GM12878 (cell line): ENCODE data around the gene FAM78A. TPM values are rescaled to one million over a fixed set of nuclear protein-coding genes. Genes with fewer than 3 reads are reported as not detected.

ENCODE experiments used
- ATAC-seq: fragments of 200-7000 bp; cut with Tn5 transposase; 3 replicates; pipeline ENCODE4 v1.9.1; 2020; ENCODE audit warnings: mild to moderate bottlenecking, moderate library complexity
- BruUV-seq: library from RNA; stranded (reverse); fragments of 400-500 nt; replicated peaks from 2 replicates; lab custom pipeline; 2021; lab: Mats Ljungman, UMichigan
- CTCF ChIA-PET: fragments of 300-600 bp; sonication (Branson Sonifier 250); formaldehyde crosslinking; extraction: SDS; loops from one replicate; lab custom pipeline; 2021; ENCODE audit warnings: inconsistent platforms; lab: Yijun Ruan, JAX
- POLR2A ChIA-PET: fragments of 350-600 bp; formaldehyde crosslinking; extraction: SDS; loops from one replicate; lab custom pipeline; 2021; ENCODE audit warnings: inconsistent platforms; lab: Charles Lee
- RAD21 ChIA-PET: fragments of 300-600 bp; sonication (Branson Sonifier 250); formaldehyde crosslinking; loops from one replicate; lab custom pipeline; 2023; ENCODE audit warnings: antibody characterized with exemption; ENCODE audit not compliant: unreplicated experiment; lab: Charles Lee
- SMC1A ChIA-PET: fragments of 300-600 bp; sonication (Branson Sonifier 250); formaldehyde crosslinking; loops from one replicate; lab custom pipeline; 2023; ENCODE audit not compliant: unreplicated experiment, uncharacterized antibody; lab: Charles Lee
- DNase-seq: peaks from one replicate; pipeline ENCODE4 v3.0.0-alpha.2; 2011; ENCODE audit warnings: low read depth, low spot score
- FAIRE-seq: peaks from 3 replicates; lab custom pipeline; 2011; peaks lifted over from hg19 to GRCh38; lab: Jason Lieb, UNC
- H2AFZ ChIP-seq: 2 replicates; pipeline ENCODE4 v1.6.0; 2011; ENCODE audit warnings: low read depth, low read length, control low read depth; ENCODE audit not compliant: control insufficient read depth
- H3K27ac ChIP-seq: 2 replicates; pipeline ENCODE4 v1.5.1; 2011; ENCODE audit warnings: control low read depth; ENCODE audit not compliant: control insufficient read depth, insufficient read depth
- H3K27me3 ChIP-seq, 2 experiments: replicated peaks in 1 of 2; 2 replicates each; pipeline versions ENCODE4 v1.6.0 to v1.6.1; 2011; ENCODE audit warnings: low read length in 1 of 2; ENCODE audit not compliant: control insufficient read depth in 2 of 2, insufficient read depth in 2 of 2
- H3K36me3 ChIP-seq, 2 experiments: 2 replicates each; pipeline ENCODE4 v1.5.1; 2011; ENCODE audit warnings: low read length in 1 of 2; ENCODE audit not compliant: control insufficient read depth in 2 of 2, insufficient read depth in 2 of 2
- H3K4me1 ChIP-seq: 2 replicates; pipeline ENCODE4 v1.6.1; 2011; ENCODE audit warnings: mild to moderate bottlenecking, low read length, moderate library complexity, mixed read lengths; ENCODE audit not compliant: control insufficient read depth, insufficient read depth
- H3K4me2 ChIP-seq: 2 replicates; pipeline ENCODE4 v1.6.0; 2011; ENCODE audit warnings: control low read depth; ENCODE audit not compliant: control insufficient read depth, insufficient read depth
- H3K4me3 ChIP-seq: fragments of 200-600 bp; sonication (generic); 2 replicates; pipeline ENCODE4 v1.5.1; 2016
- H3K79me2 ChIP-seq: 2 replicates; pipeline ENCODE4 v1.6.0; 2011; ENCODE audit warnings: low read length; ENCODE audit not compliant: control insufficient read depth, insufficient read depth
- H3K9ac ChIP-seq: 2 replicates; pipeline ENCODE4 v1.8.0; 2011; ENCODE audit warnings: low read length, control low read depth, mixed read lengths; ENCODE audit not compliant: control insufficient read depth, insufficient read depth
- H3K9me3 ChIP-seq: replicated peaks from 3 replicates; pipeline ENCODE4 v1.5.1; 2011; ENCODE audit warnings: mild to moderate bottlenecking, low read length; ENCODE audit not compliant: control insufficient read depth, insufficient read depth
- H4K20me1 ChIP-seq: 2 replicates; pipeline ENCODE4 v1.6.0; 2011; ENCODE audit not compliant: control insufficient read depth, insufficient read depth
- CUX1 ChIP-seq: IDR thresholded peaks from 2 replicates; pipeline ENCODE4 v1.6.1; 2012; ENCODE audit warnings: improper control_type of control experiment, low read depth, low read length; ENCODE audit not compliant: insufficient replicate concordance
- EP300 ChIP-seq, 2 experiments: fragments of 150-350 bp in 1 of 2; IDR thresholded peaks; 2 replicates each; pipeline ENCODE4 v1.6.1; 2011 to 2012; ENCODE audit warnings: low read depth in 2 of 2, low read length in 2 of 2, borderline replicate concordance in 1 of 2, improper control_type of control experiment in 1 of 2, inconsistent platforms in 1 of 2; ENCODE audit not compliant: control insufficient read depth in 1 of 2
- KDM1A ChIP-seq: fragments of 200-600 bp; sonication (generic); IDR thresholded peaks from 2 replicates; pipeline ENCODE4 v1.6.1; 2016; ENCODE audit warnings: borderline replicate concordance
- MEF2B ChIP-seq: fragments of 450-650 bp; IDR thresholded peaks from 2 replicates; pipeline ENCODE4 v1.6.1; 2018; ENCODE audit warnings: mild to moderate bottlenecking, moderate library complexity; ENCODE audit not compliant: partially characterized antibody, poor library complexity, severe bottlenecking
- MYB ChIP-seq: fragments of 150-350 bp; IDR thresholded peaks from 2 replicates; pipeline ENCODE4 v1.6.1; 2014; ENCODE audit warnings: mild to moderate bottlenecking, low read depth, low read length, borderline replicate concordance
- NBN ChIP-seq: fragments of 450-650 bp; IDR thresholded peaks from 2 replicates; pipeline ENCODE4 v1.6.1; 2016
- NR2F1 ChIP-seq: fragments of 450-650 bp; conservative IDR thresholded peaks from 2 replicates; pipeline ENCODE4 v1.6.1; 2017; ENCODE audit warnings: mild to moderate bottlenecking
- ZBTB40 ChIP-seq: fragments of 450-650 bp; IDR thresholded peaks from 2 replicates; pipeline ENCODE4 v1.6.1; 2016; ENCODE audit warnings: mild to moderate bottlenecking, moderate library complexity, borderline replicate concordance
- WGBS: methylation state at CpG from one replicate; pipeline ENCODE4 v1.1.6; 2016; ENCODE audit warnings: low lambda C conversion rate; ENCODE audit not compliant: insufficient replicate concordance, insufficient coverage; ENCODE audit errors: missing lambda C conversion rate; 5-methylcytosine and 5-hydroxymethylcytosine counted together
- in situ Hi-C: fragments of 300-500 bp; cut with MboI; formaldehyde crosslinking; loops from 9 replicates; pipeline ENCODE4 v1.14.3; 2018; ENCODE audit warnings: mixed read lengths
- intact Hi-C: fragments of 100-400 bp; cut with micrococcal nuclease; formaldehyde crosslinking; loops from one replicate; pipeline ENCODE4 v1.14.2; 2022; ENCODE audit not compliant: unreplicated experiment
- polyA plus RNA-seq, 11 experiments: library from polyadenylated mRNA; depleted of rRNA in 4 of 11; unstranded in 6 of 11; stranded (reverse) in 5 of 11; fragments of >200 nt; fragmentation: Nextera tagmentation in 4 of 11; fragmentation: Illumina TruSeq in 1 of 11; extraction: Ambion mirVana in 4 of 11; extraction: Trizol in 1 of 11; gene quantifications; 1 replicate in 1 of 11; 2 replicates in 10 of 11; pipeline versions ENCODE4 v1.2.1 to v1.2.3, GENCODE V29; 2011 to 2016; ENCODE audit warnings: inconsistent platforms in 2 of 11, missing spikeins in 2 of 11, low read depth in 1 of 11
- total RNA-seq, 4 experiments: library from RNA; depleted of rRNA in 3 of 4; stranded (reverse); fragments of >200 nt in 3 of 4; fragmentation: Illumina TruSeq in 1 of 4; extraction: Trizol in 1 of 4; gene quantifications; 2 replicates each; pipeline versions ENCODE4 v1.2.1 to v1.2.3, GENCODE V29; 2013 to 2021

The FAM78A gene
- total and polyA plus RNA-seq, 10 of the 15 experiments (the other 5 are each of a cell fraction or from before 2014, with no cell fraction given), result 0.18 to 32.5 (median 12.2) TPM

- H3K9ac ChIP-seq, result no peak overlapping the region
- POLR2A ChIA-PET, result interaction anchor here (0.7 kb wide), 2 partner anchors 63 to 187 kb away, joined by 3 to 4 read pairs; no protein-coding TSS in a partner anchor
- H3K36me3 ChIP-seq, result no peaks in the 10 kb centered on the region
- SMC1A ChIA-PET, result interaction anchor here (0.8 to 1.4 kb wide), 4 partner anchors 12 to 112 kb away, joined by 3 to 4 read pairs (median 3); no protein-coding TSS in a partner anchor
- no peak overlapping the region for H2AFZ ChIP-seq
- no peak overlapping the region for H3K27ac ChIP-seq
- RAD21 ChIA-PET, result interaction anchor here (1.3 kb wide), 1 partner anchor 45 kb away, joined by 3 read pairs; no protein-coding TSS in a partner anchor
- no peaks in the 10 kb centered on the region; the same call in 1 of the 2 replicates for H4K20me1 ChIP-seq
- H3K4me3 ChIP-seq, result no peak overlapping the region
- no peaks in the 10 kb centered on the region for H3K27me3 ChIP-seq
- TF ChIP-seq KDM1A, result no peak
- no peak for TF ChIP-seq ZBTB40
- TF ChIP-seq MEF2B, result no peak
- TF ChIP-seq EP300 (IDR thresholded peaks at IDR 0.05; ENCODE audit: borderline replicate concordance in 1 of 2, control insufficient read depth in 1 of 2, low read depth in 2 of 2, low read length in 2 of 2), result no peak
- no peak for TF ChIP-seq MYB
- TF ChIP-seq NR2F1, result no peak
- no peak for TF ChIP-seq NBN
- TF ChIP-seq CUX1, result no peak
- BruUV-seq, result no TSS peak
- no peaks in the 10 kb centered on the region for H3K4me1 ChIP-seq
- intact Hi-C loops, result no loop called here
- in situ Hi-C loops, result no loop called here
- no peak for ATAC-seq
- DNase-seq, result no peak
- FAIRE-seq, result no peak
- no peaks in the 10 kb centered on the region for H3K79me2 ChIP-seq
- whole genome bisulfite sequencing, result 37% methylated on average over 7 of the region's 7 CpGs
- CTCF ChIA-PET, result interaction anchor here (1.1 to 1.9 kb wide), 3 partner anchors 112 to 245 kb away, joined by 3 to 4 read pairs (median 4); no protein-coding TSS in a partner anchor
- H3K4me2 ChIP-seq, result no peak overlapping the region
- H3K9me3 ChIP-seq, result no peaks in the 10 kb centered on the region
These were observed 15.5 kb upstream of the FAM78A start for GRCh38 chr9:131291795-131292315.
